Motor neuron (in vitro differentiated cells): ENCODE results near the gene NTHL1. TPM values are rescaled to one million over a fixed set of nuclear protein-coding genes. Genes with fewer than 3 reads are reported as not detected.
"Not testable (repeated sequence)": the region's sequence is repeated elsewhere in the genome, so short reads cannot be mapped to it uniquely, and the experiment has no call there.

Experiments used
- ATAC-seq, 8 experiments: fragments of 200-7000 bp; cut with Tn5 transposase; replicated peaks in 6 of 8; 2 replicates each; pipeline ENCODE4 v1.8.0; 2021; ENCODE audit warnings: mild to moderate bottlenecking in 8 of 8, moderate library complexity in 8 of 8
- H3K27ac ChIP-seq, 2 donors: fragments of 250-450 bp; sonication (Bioruptor Pico); 2 replicates each; pipeline ENCODE4 v1.9.0; 2021; ENCODE audit warnings: antibody characterized with exemption in 2 of 2, mild to moderate bottlenecking in 2 of 2, moderate library complexity in 1 of 2
- H3K4me1 ChIP-seq, 2 donors: fragments of 250-450 bp; sonication (Bioruptor Pico); replicated peaks in 1 of 2; 2 replicates each; pipeline ENCODE4 v1.6.1; 2021; ENCODE audit warnings: antibody characterized with exemption in 2 of 2, mild to moderate bottlenecking in 2 of 2, moderate library complexity in 1 of 2
- H3K4me3 ChIP-seq, 5 donors: fragments of 250-450 bp; sonication (Bioruptor Pico); 2 replicates each; pipeline ENCODE4 v1.9.0; 2021; ENCODE audit warnings: antibody characterized with exemption in 5 of 5, mild to moderate bottlenecking in 5 of 5, moderate library complexity in 4 of 5
- WGBS, 10 experiments: fragments of 450-650 bp; shearing (Covaris generic); methylation state at CpG; one replicate each; pipeline ENCODE4 v1.0.0; 2022; 5-methylcytosine and 5-hydroxymethylcytosine counted together
- in situ Hi-C, 9 experiments: fragments of 400-800 bp; cut with MboI; loops; one replicate each; pipeline ENCODE4 v1.15.0; 2021; ENCODE audit warnings: low sequenced_read_pairs in 9 of 9, low pct_unique_long_range_greater_than_20kb in 2 of 9; ENCODE audit not compliant: unreplicated experiment in 9 of 9
- total RNA-seq, 8 experiments: library from RNA; unstranded; fragments of 300-600 nt; gene quantifications; 2 replicates each; pipeline versions ENCODE4 v1.2.3 to v1.2.4, GENCODE V29; 2022

The NTHL1 gene
- total RNA-seq, 8 experiments from 2014 or later = 13.0 to 28.3 (median 18.8) TPM

DNA sequence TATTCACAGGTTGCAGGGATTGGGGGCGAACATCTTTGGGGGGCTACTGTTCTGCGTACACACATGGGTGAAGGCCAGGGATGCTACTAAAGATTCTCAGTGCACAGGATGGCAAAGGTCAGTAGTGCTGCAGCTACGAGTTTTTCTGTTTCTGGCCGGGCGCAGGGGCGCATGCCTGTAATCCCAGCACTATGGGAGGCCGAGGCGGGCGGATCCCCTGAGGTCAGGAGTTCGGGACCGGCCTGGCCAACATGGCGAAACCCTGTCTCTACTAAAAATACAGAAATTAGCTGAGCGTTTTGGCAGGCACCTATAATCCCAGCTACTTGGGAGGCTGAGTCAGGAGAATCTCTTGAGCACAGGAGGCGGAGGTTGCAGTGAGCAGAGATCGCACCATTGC is 34.1 kb downstream of the NTHL1 start:
- in situ Hi-C loops = loop anchor here in 3 of 9 experiments (25.0 kb wide), 1 partner anchor 124 kb away; the partner anchor contains the start of genes PKD1 (in 3 of the 3) and RAB26 (in 3 of the 3)
- Histone ChIP-seq H3K4me3 (no peak overlapping the region), H3K4me1 (peaks cover 9 to 10% of the 10 kb centered on the region in 2 donors), H3K27ac (no peak overlapping the region)
- 20 to 98% (median 81%) methylated on average over 1 to 8 of the region's 15 CpGs; no CpG with 5 or more reads in 3 of the 10 experiments for WGBS, 10 experiments
- no peak for ATAC-seq

DNA sequence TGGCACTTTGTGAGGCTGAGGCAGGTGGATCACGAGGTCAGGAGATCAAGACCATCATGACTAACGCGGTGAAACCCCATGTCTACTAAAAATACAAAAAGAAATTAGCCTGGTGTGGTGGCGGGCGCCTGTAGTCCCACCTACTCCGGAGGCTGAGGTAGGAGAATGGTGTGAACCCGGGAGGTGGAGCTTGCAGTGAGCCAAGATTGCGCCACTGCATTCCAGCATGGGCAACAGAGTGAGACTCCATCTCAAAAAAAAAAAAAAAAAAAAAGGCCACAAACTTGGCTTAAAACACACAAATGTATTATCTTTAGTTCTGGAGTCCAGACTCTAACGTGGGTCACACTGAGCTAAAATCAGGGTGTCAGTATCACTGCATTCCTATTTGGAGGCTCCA is 35.9 kb downstream of the NTHL1 start:
- H3K27ac ChIP-seq, H3K4me3 ChIP-seq, ATAC-seq: not testable (repeated sequence)
- H3K4me1 ChIP-seq = peaks cover 23 to 27% of the 10 kb centered on the region in 2 donors
- WGBS, 10 experiments = 71 to 100% (median 84%) methylated on average over 3 to 6 of the region's 9 CpGs
- in situ Hi-C loops = loop anchor here in 3 of 9 experiments (25.0 kb wide), 1 partner anchor 126 kb away; the partner anchor contains the start of genes PKD1 (in 3 of the 3) and RAB26 (in 3 of the 3)

- peak within 1 kb of the TSS; percentile 82 to 100 (median 98) for H3K4me3 ChIP-seq
- peak; percentile 74 to 92 (median 88) for ATAC-seq
- H3K27ac ChIP-seq = peak within 1 kb of the TSS; percentile 94 to 98
- in situ Hi-C loops = loop anchor here in 3 of 9 experiments (25.0 kb wide), 1 partner anchor 127 kb away; the partner anchor contains the start of genes PKD1 (in 3 of the 3) and RAB26 (in 3 of the 3)
- WGBS, 10 experiments = 0 to 4% (median 0%) methylated on average over 1 to 12 of the region's 52 CpGs; no CpG with 5 or more reads in 3 of the 10 experiments
- H3K4me1 ChIP-seq = peaks cover 32 to 39% of the 10 kb centered on the region in 2 donors
These were observed 37.7 kb downstream of the NTHL1 start, which contains the start of gene ZNF598 for GRCh38 chr16:2009791-2010510. ZNF598 (minus strand) TSS chr16:2009821.

GRCh38 chr16:2009164-2009711 is 38.4 kb downstream of the NTHL1 start:
- in situ Hi-C loops = loop anchor here in 3 of 9 experiments (25.0 kb wide), 1 partner anchor 128 kb away; the partner anchor contains the start of genes PKD1 (in 3 of the 3) and RAB26 (in 3 of the 3)
- Histone ChIP-seq H3K4me1 (peaks cover 39 to 46% of the 10 kb centered on the region in 2 donors), H3K27ac (peak overlapping the region; percentile 94 to 98), H3K4me3 (peak overlapping the region; percentile 82 to 100 (median 98))
- 0% methylated on average over 1 of the region's 55 CpGs; no CpG with 5 or more reads in 9 of the 10 experiments for whole genome bisulfite sequencing, 10 experiments
- ATAC-seq = peak in 3 of 8 experiments; percentile 28 to 42 (median 37)

GRCh38 chr16:2008631-2009163 is 38.9 kb downstream of the NTHL1 start:
- peaks cover 42 to 50% of the 10 kb centered on the region in 2 donors for H3K4me1 ChIP-seq
- peak overlapping the region; percentile 94 to 98 for H3K27ac ChIP-seq
- peak overlapping the region; percentile 82 to 100 (median 98) for H3K4me3 ChIP-seq
- peak in 1 of 8 experiments; percentile 1 for ATAC-seq
- 0 to 13% (median 0%) methylated on average over 1 to 7 of the region's 23 CpGs; no CpG with 5 or more reads in 3 of the 10 experiments for WGBS, 10 experiments
- in situ Hi-C loops = loop anchor here in 3 of 9 experiments (25.0 kb wide), 1 partner anchor 129 kb away; the partner anchor contains the start of genes PKD1 (in 3 of the 3) and RAB26 (in 3 of the 3)

GRCh38 chr16:2008009-2008526 is 39.6 kb downstream of the NTHL1 start:
- H3K27ac ChIP-seq = peak overlapping the region in 1 of 2 donors; percentile 98
- WGBS, 10 experiments = 0 to 76% (median 23%) methylated on average over 1 to 7 of the region's 15 CpGs; no CpG with 5 or more reads in 5 of the 10 experiments
- ATAC-seq = peak in 3 of 8 experiments; percentile 12 to 44 (median 17)
- in situ Hi-C loops = loop anchor here in 3 of 9 experiments (25.0 kb wide), 1 partner anchor 129 kb away; the partner anchor contains the start of genes PKD1 (in 3 of the 3) and RAB26 (in 3 of the 3)
- peak overlapping the region; percentile 82 to 100 (median 98) for H3K4me3 ChIP-seq
- peaks cover 46 to 56% of the 10 kb centered on the region in 2 donors for H3K4me1 ChIP-seq

- in situ Hi-C loops = loop anchor here in 3 of 9 experiments (25.0 kb wide), 1 partner anchor 130 kb away; the partner anchor contains the start of genes PKD1 (in 3 of the 3) and RAB26 (in 3 of the 3)
- 50 to 90% (median 82%) methylated on average over 2 to 6 of the region's 16 CpGs; no CpG with 5 or more reads in 6 of the 10 experiments for WGBS, 10 experiments
- Histone ChIP-seq H3K4me3 (peak overlapping the region in 3 of 5 donors; percentile 92 to 100 (median 99)), H3K4me1 (peaks cover 46 to 56% of the 10 kb centered on the region in 2 donors), H3K27ac (no peak overlapping the region)
- no peak for ATAC-seq
These were observed 40.4 kb downstream of the NTHL1 start for GRCh38 chr16:2007081-2007836.

- peak overlapping the region in 1 of 5 donors; percentile 100 for H3K4me3 ChIP-seq
- peaks cover 46 to 56% of the 10 kb centered on the region in 2 donors for H3K4me1 ChIP-seq
- ATAC-seq = no peak
- in situ Hi-C loops = loop anchor here in 3 of 9 experiments (25.0 kb wide), 1 partner anchor 131 kb away; the partner anchor contains the start of genes PKD1 (in 3 of the 3) and RAB26 (in 3 of the 3)
- WGBS, 10 experiments = 60 to 100% (median 100%) methylated on average over 1 to 2 of the region's 8 CpGs; no CpG with 5 or more reads in 7 of the 10 experiments
- H3K27ac ChIP-seq = no peak overlapping the region
These were observed 41.3 kb downstream of the NTHL1 start for GRCh38 chr16:2006317-2006716.

DNA sequence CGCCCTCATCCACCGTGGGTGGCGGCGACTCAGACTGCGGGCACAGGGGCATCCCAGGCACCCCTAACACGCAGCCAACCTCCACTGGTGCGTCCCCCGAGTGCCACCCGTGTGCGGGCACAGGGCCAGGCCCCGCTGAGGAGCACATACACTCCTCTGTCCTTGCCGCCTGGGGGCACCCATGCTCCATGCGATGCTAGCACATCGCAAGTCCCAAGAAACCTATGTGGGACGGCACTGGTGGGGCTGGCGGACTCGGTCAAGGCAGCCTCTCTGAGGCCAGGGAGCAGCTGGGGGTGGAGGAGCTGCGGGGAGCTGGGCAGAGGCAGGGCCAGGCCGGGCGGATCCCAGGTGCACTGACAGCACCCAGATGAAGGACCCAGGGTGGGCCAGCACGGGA is 42.0 kb downstream of the NTHL1 start:
- H3K27ac ChIP-seq = peak overlapping the region in 1 of 2 donors; percentile 96
- H3K4me1 ChIP-seq = peaks cover 44 to 54% of the 10 kb centered on the region in 2 donors
- in situ Hi-C loops = loop anchor here in 3 of 9 experiments (25.0 kb wide), 1 partner anchor 132 kb away; the partner anchor contains the start of genes PKD1 (in 3 of the 3) and RAB26 (in 3 of the 3)
- peak overlapping the region in 1 of 5 donors; percentile 100 for H3K4me3 ChIP-seq
- no peak for ATAC-seq
- WGBS, 10 experiments = 0 to 100% (median 87%) methylated on average over 1 to 3 of the region's 21 CpGs; no CpG with 5 or more reads in 6 of the 10 experiments

GRCh38 chr16:2004795-2005517 is 42.7 kb downstream of the NTHL1 start:
- ATAC-seq = peak in 5 of 8 experiments; percentile 7 to 47 (median 42)
- in situ Hi-C loops = loop anchor here in 3 of 9 experiments (25.0 kb wide), 1 partner anchor 132 kb away; the partner anchor contains the start of genes PKD1 (in 3 of the 3) and RAB26 (in 3 of the 3)
- peaks cover 37 to 47% of the 10 kb centered on the region in 2 donors for H3K4me1 ChIP-seq
- H3K27ac ChIP-seq = peak overlapping the region; percentile 96
- H3K4me3 ChIP-seq = peak overlapping the region in 2 of 5 donors; percentile 6 to 27
- 33 to 90% (median 68%) methylated on average over 2 to 7 of the region's 34 CpGs; no CpG with 5 or more reads in 5 of the 10 experiments for WGBS, 10 experiments
